ENCODE data around the gene ARHGAP28. TPM values are rescaled to one million over a fixed set of nuclear protein-coding genes. Genes with fewer than 3 reads are reported as not detected.

ARHGAP28 gene
- total and polyA plus RNA-seq, 10 of the 15 experiments (the other 5 are each of a cell fraction or from before 2014, with no cell fraction given): not detected

- FAIRE-seq: no peak
- intact Hi-C loops (cut with micrococcal nuclease; ENCODE audit: unreplicated experiment): loop anchor here (10.0 kb wide), 1 partner anchor 200 kb away; no protein-coding TSS in a partner anchor
Measured at GRCh38 chr18:6744816-6745455, 15.4 kb downstream of the ARHGAP28 start.

More at GRCh38 chr18:6744816-6745455, 15.4 kb downstream of the ARHGAP28 start:
- Histone ChIP-seq H3K4me3 (no peak overlapping the region), H3K4me2 (ENCODE audit: control insufficient read depth, insufficient read depth) (no peak overlapping the region), H3K4me1 (ENCODE audit: control insufficient read depth, insufficient read depth, low read length) (no peaks in the 10 kb centered on the region), H3K27me3 (replicated peaks in 1 of 2; ENCODE audit: control insufficient read depth in 2 of 2, insufficient read depth in 2 of 2, low read length in 1 of 2) (no peaks in the 10 kb centered on the region), H3K9me3 (replicated peaks; ENCODE audit: control insufficient read depth, insufficient read depth, low read length) (no peaks in the 10 kb centered on the region), H3K36me3 (ENCODE audit: control insufficient read depth in 2 of 2, insufficient read depth in 2 of 2, low read length in 1 of 2) (no peaks in the 10 kb centered on the region), H2AFZ (ENCODE audit: control insufficient read depth, low read depth, low read length) (no peak overlapping the region), H3K9ac (ENCODE audit: control insufficient read depth, insufficient read depth, low read length) (no peak overlapping the region), H3K79me2 (ENCODE audit: control insufficient read depth, insufficient read depth, low read length) (no peaks in the 10 kb centered on the region), H4K20me1 (ENCODE audit: control insufficient read depth, insufficient read depth) (no peaks in the 10 kb centered on the region), H3K27ac (ENCODE audit: control insufficient read depth, insufficient read depth) (no peak overlapping the region)
- ChIA-PET SMC1A (ENCODE audit: uncharacterized antibody, unreplicated experiment) (no interaction called here), POLR2A (no interaction called here), CTCF (no interaction called here), RAD21 (ENCODE audit: unreplicated experiment) (no interaction called here)
- BruUV-seq (replicated peaks): no TSS peak
- 0% methylated on average over 1 of the region's 1 CpG for WGBS (ENCODE audit: insufficient coverage, insufficient replicate concordance, low lambda C conversion rate, missing lambda C conversion rate)
- no peak for TF ChIP-seq RCOR1 (conservative IDR thresholded peaks at IDR 0.05; ENCODE audit: low read depth, low read length)
- no peak for TF ChIP-seq REST (IDR thresholded peaks at IDR 0.05; ENCODE audit: low read depth, low read length)
- no peak for TF ChIP-seq PAX8 (IDR thresholded peaks at IDR 0.05)
- no peak for TF ChIP-seq HDAC2 (IDR thresholded peaks at IDR 0.05)
- TF ChIP-seq POLR2AphosphoS2 (IDR thresholded peaks at IDR 0.05; ENCODE audit: low read depth, low read length): no peak
- no peak for TF ChIP-seq ZNF622 (IDR thresholded peaks at IDR 0.05)
- TF ChIP-seq RB1 (IDR thresholded peaks at IDR 0.05; ENCODE audit: borderline replicate concordance): no peak
- in situ Hi-C loops (cut with MboI): no loop called here
- no peak for ATAC-seq
- no peak for DNase-seq (ENCODE audit: low read depth, low spot score)
